Stimulated activated CD4-positive, alpha-beta T cell treated with anti-CD3 and anti-CD28 coated beads, Interleukin-2, amount 100 ng/mL, for 48 hours (primary cell): Measurements from ENCODE around the gene MT1H.
A peak's percentile ranks its signal among the peaks of the same experiment; 100 is the strongest.

Source experiments
- DNase-seq, 2 donors: peaks; one replicate each; pipeline ENCODE4 v3.0.0-alpha.2; 2020

Gene MT1H

GRCh38 chr16:56636616-56637413 lies 32.8 kb upstream of the MT1H start:
- no peak for DNase-seq

- DNase-seq = no peak
Observed at GRCh38 chr16:56637814-56638750, 31.5 kb upstream of the MT1H start, which contains the start of gene MT1A. TSS of gene MT1A (plus strand) at chr16:56638666. CDS start at chr16:56638739, 73 bp downstream.

GRCh38 chr16:56639045-56639444 lies 30.6 kb upstream of the MT1H start:
- no peak for DNase-seq

GRCh38 chr16:56640076-56640475 lies 29.5 kb upstream of the MT1H start:
- DNase-seq = no peak

GRCh38 chr16:56641166-56641565 lies 28.4 kb upstream of the MT1H start:
- DNase-seq = no peak

- peak; percentile 70 to 74 for DNase-seq
Observed at GRCh38 chr16:56643080-56643778, 26.4 kb upstream of the MT1H start.

- no peak for DNase-seq
Observed at GRCh38 chr16:56643833-56644232, 25.8 kb upstream of the MT1H start.

GRCh38 chr16:56645311-56645710 lies 24.3 kb upstream of the MT1H start:
- no peak for DNase-seq

- no peak for DNase-seq
Observed at GRCh38 chr16:56645838-56646237, 23.8 kb upstream of the MT1H start.

GRCh38 chr16:56647641-56648431 lies 21.8 kb upstream of the MT1H start:
- DNase-seq = no peak

GRCh38 chr16:56649271-56649670 lies 20.3 kb upstream of the MT1H start:
- DNase-seq = no peak

- DNase-seq = no peak
Observed at GRCh38 chr16:56649820-56650219, 19.8 kb upstream of the MT1H start.

- DNase-seq = no peak
Observed at GRCh38 chr16:56651586-56651985, 18.0 kb upstream of the MT1H start, which contains the start of gene MT1B. TSS of gene MT1B (plus strand) at chr16:56651886. CDS start at chr16:56651954, 68 bp downstream.

- DNase-seq = no peak
Observed at GRCh38 chr16:56652600-56652999, 17.0 kb upstream of the MT1H start.

GRCh38 chr16:56653218-56653617 lies 16.4 kb upstream of the MT1H start:
- DNase-seq = no peak

- DNase-seq = peak; percentile 56 to 60
Observed at GRCh38 chr16:56657555-56658326, 11.9 kb upstream of the MT1H start, which contains the start of gene MT1F. TSS of gene MT1F (plus strand) at chr16:56657959. CDS start at chr16:56658059, 100 bp downstream.

- DNase-seq = no peak
Observed at GRCh38 chr16:56658327-56658875, 11.2 kb upstream of the MT1H start.

GRCh38 chr16:56662357-56663354 lies 7.0 kb upstream of the MT1H start:
- no peak for DNase-seq

- DNase-seq = no peak
Observed at GRCh38 chr16:56664506-56664905, 5.1 kb upstream of the MT1H start.
